Fibroblast of lung (primary cell): ENCODE results near the gene FSTL3.

Experiments used
- CTCF ChIP-seq, 2 donors: IDR thresholded peaks in 1 of 2; conservative IDR thresholded peaks in 1 of 2; 1 replicate in 1 of 2; 2 replicates in 1 of 2; pipeline ENCODE4 v1.5.1; 2011 to 2012; ENCODE audit warnings: low read length in 2 of 2, control low read depth in 1 of 2, inconsistent platforms in 1 of 2, low read depth in 1 of 2, mild to moderate bottlenecking in 1 of 2
- EZH2 ChIP-seq: IDR thresholded peaks from 2 replicates; pipeline ENCODE4 v1.5.1; 2012; ENCODE audit warnings: low read length, control low read depth, mild to moderate bottlenecking; ENCODE audit errors: missing control alignments

- TF ChIP-seq CTCF (conservative IDR thresholded peaks at IDR 0.05 in 1 of 2, IDR thresholded peaks at IDR 0.05 in 1 of 2; ENCODE audit: low read depth in 1 of 2, low read length in 2 of 2), result no peak
- no peak for TF ChIP-seq EZH2
These were observed 3.5 kb downstream of the FSTL3 start for GRCh38 chr19:679418-680286.
